AG20443 (cell line): ENCODE measurements around the gene PFN3.
"Not testable (repeated sequence)": the region's sequence is repeated elsewhere in the genome, so short reads cannot be mapped to it uniquely, and the experiment has no call there.

Experiments used
- DNase-seq: peaks from one replicate; pipeline ENCODE4 v3.0.0; 2012; ENCODE audit warnings: low spot score, mixed read lengths

Gene PFN3

DNA sequence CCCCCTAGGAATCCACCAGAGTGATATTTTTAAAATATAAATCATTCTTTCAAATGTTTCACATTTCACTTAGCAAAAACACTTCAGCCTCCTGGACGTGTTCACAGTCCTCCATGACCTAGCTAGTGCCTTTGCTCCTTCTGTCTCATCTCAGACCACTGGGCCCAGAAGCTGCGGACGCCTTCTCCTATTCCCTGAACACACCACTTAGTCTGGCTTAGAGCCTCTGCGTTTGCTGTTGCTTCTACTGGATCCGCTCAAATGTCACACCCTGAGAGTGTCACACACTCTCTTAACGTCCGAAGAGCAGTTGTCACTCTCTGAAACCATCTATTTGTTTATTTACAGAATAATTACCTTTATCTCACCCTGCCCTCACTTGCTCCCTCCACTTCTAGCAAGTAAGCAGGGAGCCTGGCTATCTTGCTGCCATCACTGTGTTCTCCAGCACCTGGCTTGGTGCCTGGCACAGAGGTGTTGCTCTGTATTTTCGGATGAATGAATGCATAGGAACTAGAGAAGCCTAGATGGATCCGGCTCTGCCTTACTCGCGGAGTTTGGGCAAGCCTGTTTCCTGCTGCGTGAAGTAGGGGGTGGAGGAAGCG is 24.8 kb upstream of the PFN3 start:
- no peak for DNase-seq

DNA sequence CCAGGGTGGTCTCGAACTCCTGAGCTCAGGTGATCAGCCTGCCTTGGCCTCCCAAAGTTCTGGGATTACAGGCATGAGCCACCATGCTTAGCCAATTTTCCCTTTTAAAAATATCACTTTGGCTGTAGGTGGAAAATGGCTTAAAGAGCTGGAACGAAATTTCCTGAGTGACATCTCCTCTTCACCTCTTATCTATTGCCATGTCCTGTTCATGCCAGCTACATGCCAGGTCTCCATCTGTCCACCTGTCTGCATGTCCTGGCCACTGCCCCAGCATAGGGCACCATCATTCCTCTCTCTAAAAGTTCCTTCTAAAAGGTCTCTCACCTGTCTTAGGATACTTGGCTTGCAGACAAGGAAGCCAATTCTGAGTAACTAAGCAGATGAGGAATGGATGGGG is 23.2 kb upstream of the PFN3 start:
- DNase-seq = no peak

DNA sequence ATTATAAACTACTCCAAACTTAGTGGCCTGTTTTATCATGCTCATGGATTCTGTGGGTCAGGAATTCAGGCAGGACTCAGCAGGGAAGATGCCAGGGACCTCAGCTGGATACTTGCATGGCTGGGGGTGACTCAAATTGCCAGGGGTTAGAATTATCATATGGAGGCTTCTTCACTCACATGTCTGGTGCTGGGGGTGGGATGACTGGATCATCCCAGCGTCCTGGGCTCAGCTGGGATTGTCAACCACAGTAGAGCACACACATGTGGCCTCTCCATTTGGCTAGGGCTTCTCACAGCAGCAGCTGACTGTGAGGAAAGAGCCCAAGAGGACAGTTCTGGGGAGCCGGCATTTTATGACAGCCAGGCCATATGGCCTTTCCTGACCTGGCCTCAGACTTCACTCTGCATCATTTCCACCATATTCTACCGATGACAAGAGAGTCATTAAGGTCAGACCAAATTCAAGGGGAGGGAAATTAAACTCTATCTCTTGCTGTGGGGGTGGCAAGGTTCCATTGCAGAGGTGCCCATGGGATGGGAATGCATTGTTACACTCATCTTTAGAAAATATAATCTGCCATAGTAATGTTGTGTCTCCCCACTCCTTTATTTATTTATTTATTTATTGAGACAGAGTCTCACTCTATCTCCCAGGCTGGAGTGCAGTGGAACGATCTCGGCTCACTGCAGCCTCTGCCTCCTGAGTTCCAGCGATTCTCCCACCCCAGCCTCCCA is 20.8 kb upstream of the PFN3 start:
- no peak for DNase-seq

DNA sequence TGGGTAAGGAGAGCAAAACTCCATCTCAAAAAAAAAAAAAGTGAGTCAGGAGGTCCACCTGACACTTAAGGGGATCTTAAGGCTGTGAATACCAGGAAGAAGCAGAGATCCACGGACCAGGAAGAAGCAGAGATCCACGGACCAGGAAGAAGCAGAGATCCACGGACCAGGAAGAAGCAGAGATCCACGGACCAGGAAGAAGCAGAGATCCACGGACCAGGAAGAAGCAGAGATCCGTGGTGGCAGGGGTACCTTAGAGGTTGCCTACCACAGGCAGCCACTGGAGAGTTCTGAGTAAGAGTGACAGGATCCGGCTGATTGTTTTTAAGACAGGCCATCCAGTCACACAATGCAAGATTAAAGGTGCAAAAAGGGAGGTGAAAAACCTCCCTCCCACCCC is 20.0 kb upstream of the PFN3 start:
- not testable (repeated sequence) for DNase-seq

DNA sequence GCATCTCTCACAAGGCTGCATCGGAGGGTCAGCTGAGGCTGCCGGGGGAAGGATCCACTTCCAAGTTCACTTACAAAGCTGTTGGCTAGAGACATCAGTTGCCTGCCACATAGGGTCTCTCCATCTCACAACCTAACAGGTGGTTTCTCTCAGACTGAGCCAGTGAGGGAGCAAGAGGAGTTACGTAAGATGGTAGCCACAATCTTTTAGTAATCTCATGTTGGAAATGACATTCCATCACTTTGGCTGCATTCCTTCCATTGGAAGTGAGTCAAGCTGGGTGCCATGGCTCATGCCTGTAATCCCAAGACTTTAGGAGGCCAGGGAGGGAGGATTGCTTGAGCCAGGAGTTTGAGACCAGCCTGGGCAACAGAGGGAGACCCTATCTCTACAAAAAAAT is 18.6 kb upstream of the PFN3 start:
- DNase-seq = no peak

- not testable (repeated sequence) for DNase-seq
These were observed 16.6 kb upstream of the PFN3 start for GRCh38 chr5:177417081-177417480.

DNA sequence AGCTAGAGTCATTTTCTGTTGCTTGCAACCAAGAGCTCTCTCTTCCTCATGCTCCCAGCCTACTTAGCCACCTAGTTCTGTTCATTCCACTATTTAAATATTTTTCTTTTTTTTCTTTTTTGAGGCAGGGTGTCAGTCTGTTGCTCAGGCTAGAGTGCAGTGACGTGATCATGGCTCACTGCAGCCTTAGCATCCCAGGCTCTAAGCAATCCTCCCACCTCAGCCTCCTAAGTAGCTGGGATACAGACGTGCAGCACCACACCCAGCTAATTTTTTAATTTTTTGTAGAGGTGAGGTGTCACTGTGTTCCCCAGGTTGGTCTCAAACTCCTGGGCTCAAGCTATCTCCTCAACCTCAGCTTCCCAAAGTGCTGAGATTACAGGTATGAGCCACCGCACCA is 14.0 kb upstream of the PFN3 start:
- no peak for DNase-seq

GRCh38 chr5:177412603-177413233 is 12.3 kb upstream of the PFN3 start:
- DNase-seq = no peak

- no peak for DNase-seq
These were observed 10.1 kb upstream of the PFN3 start for GRCh38 chr5:177410575-177410974.

GRCh38 chr5:177409043-177409801 is 8.8 kb upstream of the PFN3 start, which contains the start of gene F12:
Gene F12, minus strand, starts transcription at chr5:177409564. Its CDS starts 37 bp downstream, at chr5:177409527.
- no peak for DNase-seq

DNA sequence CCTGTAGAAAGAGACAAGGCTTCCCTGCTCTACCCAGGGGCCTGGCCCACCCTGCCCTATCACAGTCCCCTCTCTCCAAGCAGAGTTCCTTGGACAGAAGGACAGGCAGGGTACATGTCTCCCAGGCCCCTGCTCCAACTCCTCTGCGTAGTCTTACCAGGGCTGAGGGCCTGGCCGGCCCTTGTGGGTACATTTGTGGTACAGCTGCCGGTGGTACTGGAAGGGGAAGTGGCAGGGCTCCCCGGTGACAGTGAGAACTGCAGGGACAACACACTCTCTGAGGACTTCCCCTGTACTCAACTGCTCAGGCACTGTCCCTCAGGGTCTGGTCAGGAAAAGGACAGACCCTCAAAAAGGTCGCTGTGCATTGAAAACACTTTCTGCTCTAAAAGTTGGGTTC is 5.3 kb upstream of the PFN3 start:
- DNase-seq = no peak

DNA sequence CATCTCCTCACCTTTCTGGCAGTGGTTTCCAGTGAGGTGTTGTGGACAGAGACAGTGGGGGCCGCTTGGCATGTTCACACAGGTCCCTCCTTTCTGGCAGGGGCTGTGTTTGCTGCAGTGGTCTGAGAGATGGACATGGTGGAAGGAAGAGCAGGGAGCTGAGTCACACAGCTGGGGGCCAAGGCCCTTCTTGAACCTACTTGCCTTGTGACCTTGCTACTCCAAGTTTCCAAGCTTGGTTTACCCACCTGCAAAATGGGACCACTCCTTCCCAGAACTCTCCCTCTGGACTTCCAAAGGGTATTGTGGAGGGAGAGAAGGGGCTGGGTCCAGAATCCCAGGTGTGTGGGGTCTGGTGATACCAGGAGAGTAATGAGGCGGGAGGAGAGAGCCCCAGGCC is 4.9 kb upstream of the PFN3 start:
- no peak for DNase-seq

- DNase-seq = no peak
These were observed 4.2 kb upstream of the PFN3 start for GRCh38 chr5:177404641-177405179.

- DNase-seq = peak; percentile 95
These were observed 3.6 kb upstream of the PFN3 start for GRCh38 chr5:177403792-177404640.

DNA sequence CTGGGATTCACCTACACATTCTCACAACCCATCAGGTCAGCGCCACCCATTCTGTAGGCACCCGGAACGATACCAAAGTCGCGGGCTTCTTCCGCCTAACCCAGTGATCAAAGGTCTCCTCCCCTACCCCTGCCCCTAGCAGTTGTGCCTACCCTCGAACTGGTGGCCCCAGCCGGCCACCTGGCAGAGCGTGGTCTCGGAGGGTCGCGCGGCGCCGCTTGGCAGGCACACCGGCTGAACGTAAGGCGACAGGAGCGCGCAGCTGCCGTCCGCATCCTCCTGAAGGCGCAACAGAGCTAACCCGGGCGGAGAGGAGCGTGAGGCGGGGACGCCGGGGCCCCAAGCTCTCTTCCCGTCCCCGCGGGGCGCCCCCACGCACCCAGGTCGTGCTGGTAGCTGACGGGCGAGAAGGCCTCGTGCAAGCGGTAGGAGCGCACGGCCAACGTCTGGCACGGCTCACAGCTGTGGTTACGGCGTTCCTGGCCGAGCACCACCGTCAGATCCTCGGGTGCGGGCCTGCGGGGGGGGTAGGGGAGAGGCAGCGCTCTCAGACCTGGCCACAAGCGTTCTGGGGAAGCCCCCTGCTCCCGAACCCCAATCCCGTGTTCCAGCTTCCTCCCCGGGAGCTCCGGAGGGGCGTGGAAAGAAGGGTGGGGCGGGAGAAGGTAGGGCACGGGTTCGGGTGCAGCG is 2.8 kb upstream of the PFN3 start:
- no peak for DNase-seq

- peak; percentile 54 for DNase-seq
These were observed 2.0 kb upstream of the PFN3 start for GRCh38 chr5:177402271-177403043.

DNA sequence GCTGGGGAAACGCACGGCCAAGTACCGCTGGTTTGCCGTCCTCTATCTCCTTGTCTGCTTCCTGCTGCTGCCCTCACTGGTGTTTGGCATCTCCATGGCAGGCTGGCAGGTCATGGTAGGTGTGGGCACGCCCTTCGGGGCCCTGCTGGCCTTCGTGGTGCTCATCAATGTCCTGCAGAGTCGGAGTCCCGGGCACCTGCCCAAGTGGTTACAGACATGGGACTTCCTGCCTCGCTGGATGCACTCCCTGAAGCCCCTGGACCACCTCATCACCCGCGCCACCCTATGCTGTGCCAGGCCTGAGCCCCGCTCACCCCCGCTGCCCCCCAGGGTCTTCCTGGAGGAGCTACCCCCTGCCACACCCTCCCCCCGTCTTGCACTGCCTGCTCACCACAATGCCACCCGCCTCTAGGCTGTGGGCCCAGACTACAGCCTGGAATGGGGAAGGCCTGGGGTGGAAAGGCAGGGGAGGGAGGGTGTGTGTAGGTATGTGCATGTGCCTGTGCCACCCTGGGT is 2.5 kb downstream of the PFN3 start:
- DNase-seq = no peak

- no peak for DNase-seq
These were observed 3.7 kb downstream of the PFN3 start for GRCh38 chr5:177396807-177397206.

DNA sequence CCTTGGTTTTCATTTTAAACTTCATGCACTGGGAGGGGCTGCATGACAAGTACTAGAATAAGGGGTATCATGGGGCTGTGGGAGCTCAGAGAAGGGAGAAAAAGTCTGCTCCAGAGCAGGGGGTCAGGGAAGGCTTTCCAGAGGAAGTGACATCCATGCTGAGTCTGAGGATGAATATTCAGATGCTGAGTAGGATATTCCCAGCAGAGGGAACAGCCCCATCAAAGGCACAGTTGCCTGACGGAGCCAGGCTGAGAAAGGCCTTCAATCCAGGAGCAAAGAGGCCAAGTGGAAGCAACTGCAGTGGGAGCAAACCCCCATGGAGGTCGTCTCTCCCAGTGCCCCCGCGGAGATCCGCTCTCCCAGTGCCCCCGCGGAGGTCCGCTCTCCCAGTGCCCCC is 4.4 kb downstream of the PFN3 start:
- DNase-seq = no peak

GRCh38 chr5:177393990-177394389 is 6.5 kb downstream of the PFN3 start:
- DNase-seq = no peak
